ENCODE data around the gene PSMD1.
"Not testable (repeated sequence)": the region's sequence is repeated elsewhere in the genome, so short reads cannot be mapped to it uniquely, and the experiment has no call there.

PSMD1 gene

GRCh38 chr2:231015926-231016325 lies 40.7 kb upstream of the PSMD1 start:
- peaks cover 0 to 4% of the 10 kb centered on the region in 2 donors for H3K27me3 ChIP-seq (ENCODE audit: control insufficient read depth in 1 of 2, insufficient read depth in 2 of 2, low read length in 2 of 2)
- no peak overlapping the region for H3K9ac ChIP-seq (ENCODE audit: low read depth in 1 of 2, low read length in 2 of 2)
- no peak overlapping the region for H3K4me3 ChIP-seq (ENCODE audit: low read depth in 1 of 2, low read length in 2 of 2)
- no peak overlapping the region for H3K27ac ChIP-seq (ENCODE audit: low read depth, low read length)
- H3K4me1 ChIP-seq (ENCODE audit: control insufficient read depth in 1 of 2, insufficient read depth in 2 of 2, low read length in 2 of 2), result no peaks in the 10 kb centered on the region
- H3K36me3 ChIP-seq (ENCODE audit: control insufficient read depth in 1 of 2, insufficient read depth in 2 of 2, low read length in 2 of 2), result no peaks in the 10 kb centered on the region
- no peaks in the 10 kb centered on the region for H3K9me3 ChIP-seq (ENCODE audit: control insufficient read depth in 1 of 2, low read length in 2 of 2)

- Histone ChIP-seq H3K36me3 (ENCODE audit: control insufficient read depth in 1 of 2, insufficient read depth in 2 of 2, low read length in 2 of 2) (no peaks in the 10 kb centered on the region), H3K4me1 (ENCODE audit: control insufficient read depth in 1 of 2, insufficient read depth in 2 of 2, low read length in 2 of 2) (no peaks in the 10 kb centered on the region), H3K4me3 (ENCODE audit: low read depth in 1 of 2, low read length in 2 of 2) (no peak overlapping the region), H3K27me3 (ENCODE audit: control insufficient read depth in 1 of 2, insufficient read depth in 2 of 2, low read length in 2 of 2) (peaks cover 0 to 3% of the 10 kb centered on the region in 2 donors), H3K9ac (ENCODE audit: low read depth in 1 of 2, low read length in 2 of 2) (no peak overlapping the region), H3K9me3 (ENCODE audit: control insufficient read depth in 1 of 2, low read length in 2 of 2) (no peaks in the 10 kb centered on the region), H3K27ac (ENCODE audit: low read depth, low read length) (no peak overlapping the region)
Measured at GRCh38 chr2:231016566-231017230, 40.0 kb upstream of the PSMD1 start.

GRCh38 chr2:231017231-231017598 lies 39.5 kb upstream of the PSMD1 start:
- no peak overlapping the region for H3K27ac ChIP-seq (ENCODE audit: low read depth, low read length)
- no peaks in the 10 kb centered on the region for H3K27me3 ChIP-seq (ENCODE audit: control insufficient read depth in 1 of 2, insufficient read depth in 2 of 2, low read length in 2 of 2)
- no peaks in the 10 kb centered on the region for H3K4me1 ChIP-seq (ENCODE audit: control insufficient read depth in 1 of 2, insufficient read depth in 2 of 2, low read length in 2 of 2)
- no peaks in the 10 kb centered on the region for H3K36me3 ChIP-seq (ENCODE audit: control insufficient read depth in 1 of 2, insufficient read depth in 2 of 2, low read length in 2 of 2)
- no peaks in the 10 kb centered on the region for H3K9me3 ChIP-seq (ENCODE audit: control insufficient read depth in 1 of 2, low read length in 2 of 2)
- no peak overlapping the region for H3K9ac ChIP-seq (ENCODE audit: low read depth in 1 of 2, low read length in 2 of 2)
- H3K4me3 ChIP-seq (ENCODE audit: low read depth in 1 of 2, low read length in 2 of 2), result no peak overlapping the region

- H3K27me3 ChIP-seq (ENCODE audit: control insufficient read depth in 1 of 2, insufficient read depth in 2 of 2, low read length in 2 of 2), result no peaks in the 10 kb centered on the region
- no peaks in the 10 kb centered on the region for H3K9me3 ChIP-seq (ENCODE audit: control insufficient read depth in 1 of 2, low read length in 2 of 2)
- H3K9ac ChIP-seq (ENCODE audit: low read depth in 1 of 2, low read length in 2 of 2), result no peak overlapping the region
- H3K27ac ChIP-seq (ENCODE audit: low read depth, low read length), result no peak overlapping the region
- no peak overlapping the region for H3K4me3 ChIP-seq (ENCODE audit: low read depth in 1 of 2, low read length in 2 of 2)
- H3K4me1 ChIP-seq (ENCODE audit: control insufficient read depth in 1 of 2, insufficient read depth in 2 of 2, low read length in 2 of 2), result no peaks in the 10 kb centered on the region
- no peaks in the 10 kb centered on the region for H3K36me3 ChIP-seq (ENCODE audit: control insufficient read depth in 1 of 2, insufficient read depth in 2 of 2, low read length in 2 of 2)
Measured at GRCh38 chr2:231018184-231018583, 38.5 kb upstream of the PSMD1 start.

- not testable (repeated sequence) for H3K36me3 ChIP-seq (ENCODE audit: control insufficient read depth in 1 of 2, insufficient read depth in 2 of 2, low read length in 2 of 2); H3K27me3 ChIP-seq (ENCODE audit: control insufficient read depth in 1 of 2, insufficient read depth in 2 of 2, low read length in 2 of 2); H3K4me1 ChIP-seq (ENCODE audit: control insufficient read depth in 1 of 2, insufficient read depth in 2 of 2, low read length in 2 of 2); H3K9ac ChIP-seq (ENCODE audit: low read depth in 1 of 2, low read length in 2 of 2); H3K27ac ChIP-seq (ENCODE audit: low read depth, low read length); H3K9me3 ChIP-seq (ENCODE audit: control insufficient read depth in 1 of 2, low read length in 2 of 2); H3K4me3 ChIP-seq (ENCODE audit: low read depth in 1 of 2, low read length in 2 of 2)
Measured at GRCh38 chr2:231025059-231025458, 31.6 kb upstream of the PSMD1 start.

GRCh38 chr2:231028889-231029288 lies 27.8 kb upstream of the PSMD1 start:
- Histone ChIP-seq H3K27ac (ENCODE audit: low read depth, low read length) (no peak overlapping the region), H3K36me3 (ENCODE audit: control insufficient read depth in 1 of 2, insufficient read depth in 2 of 2, low read length in 2 of 2) (no peaks in the 10 kb centered on the region), H3K4me3 (ENCODE audit: low read depth in 1 of 2, low read length in 2 of 2) (no peak overlapping the region), H3K9ac (ENCODE audit: low read depth in 1 of 2, low read length in 2 of 2) (no peak overlapping the region), H3K4me1 (ENCODE audit: control insufficient read depth in 1 of 2, insufficient read depth in 2 of 2, low read length in 2 of 2) (peaks cover 12 to 13% of the 10 kb centered on the region in 2 donors), H3K9me3 (ENCODE audit: control insufficient read depth in 1 of 2, low read length in 2 of 2) (no peaks in the 10 kb centered on the region), H3K27me3 (ENCODE audit: control insufficient read depth in 1 of 2, insufficient read depth in 2 of 2, low read length in 2 of 2) (no peaks in the 10 kb centered on the region)

- Histone ChIP-seq H3K27ac (ENCODE audit: low read depth, low read length) (no peak overlapping the region), H3K4me1 (ENCODE audit: control insufficient read depth in 1 of 2, insufficient read depth in 2 of 2, low read length in 2 of 2) (peaks cover 17 to 19% of the 10 kb centered on the region in 2 donors), H3K9me3 (ENCODE audit: control insufficient read depth in 1 of 2, low read length in 2 of 2) (no peaks in the 10 kb centered on the region), H3K4me3 (ENCODE audit: low read depth in 1 of 2, low read length in 2 of 2) (no peak overlapping the region), H3K9ac (ENCODE audit: low read depth in 1 of 2, low read length in 2 of 2) (no peak overlapping the region), H3K27me3 (ENCODE audit: control insufficient read depth in 1 of 2, insufficient read depth in 2 of 2, low read length in 2 of 2) (no peaks in the 10 kb centered on the region), H3K36me3 (ENCODE audit: control insufficient read depth in 1 of 2, insufficient read depth in 2 of 2, low read length in 2 of 2) (no peaks in the 10 kb centered on the region)
Measured at GRCh38 chr2:231029563-231029962, 27.1 kb upstream of the PSMD1 start.

- peaks cover 22 to 23% of the 10 kb centered on the region in 2 donors for H3K4me1 ChIP-seq (ENCODE audit: control insufficient read depth in 1 of 2, insufficient read depth in 2 of 2, low read length in 2 of 2)
- H3K27me3 ChIP-seq (ENCODE audit: control insufficient read depth in 1 of 2, insufficient read depth in 2 of 2, low read length in 2 of 2), result no peaks in the 10 kb centered on the region
- H3K27ac ChIP-seq (ENCODE audit: low read depth, low read length), result no peak overlapping the region
- no peak overlapping the region for H3K9ac ChIP-seq (ENCODE audit: low read depth in 1 of 2, low read length in 2 of 2)
- H3K9me3 ChIP-seq (ENCODE audit: control insufficient read depth in 1 of 2, low read length in 2 of 2), result no peaks in the 10 kb centered on the region
- no peak overlapping the region for H3K4me3 ChIP-seq (ENCODE audit: low read depth in 1 of 2, low read length in 2 of 2)
- no peaks in the 10 kb centered on the region for H3K36me3 ChIP-seq (ENCODE audit: control insufficient read depth in 1 of 2, insufficient read depth in 2 of 2, low read length in 2 of 2)
Measured at GRCh38 chr2:231030725-231031124, 25.9 kb upstream of the PSMD1 start.

GRCh38 chr2:231032575-231033140 lies 24.0 kb upstream of the PSMD1 start:
- Histone ChIP-seq H3K9me3 (ENCODE audit: control insufficient read depth in 1 of 2, low read length in 2 of 2) (no peaks in the 10 kb centered on the region), H3K4me3 (ENCODE audit: low read depth in 1 of 2, low read length in 2 of 2) (no peak overlapping the region), H3K4me1 (ENCODE audit: control insufficient read depth in 1 of 2, insufficient read depth in 2 of 2, low read length in 2 of 2) (peaks cover 22 to 23% of the 10 kb centered on the region in 2 donors), H3K27me3 (ENCODE audit: control insufficient read depth in 1 of 2, insufficient read depth in 2 of 2, low read length in 2 of 2) (peaks cover 6 to 9% of the 10 kb centered on the region in 2 donors), H3K36me3 (ENCODE audit: control insufficient read depth in 1 of 2, insufficient read depth in 2 of 2, low read length in 2 of 2) (no peaks in the 10 kb centered on the region), H3K27ac (ENCODE audit: low read depth, low read length) (no peak overlapping the region), H3K9ac (ENCODE audit: low read depth in 1 of 2, low read length in 2 of 2) (no peak overlapping the region)

GRCh38 chr2:231033147-231034132 lies 23.2 kb upstream of the PSMD1 start:
- peaks cover 6 to 9% of the 10 kb centered on the region in 2 donors for H3K27me3 ChIP-seq (ENCODE audit: control insufficient read depth in 1 of 2, insufficient read depth in 2 of 2, low read length in 2 of 2)
- H3K4me3 ChIP-seq (ENCODE audit: low read depth in 1 of 2, low read length in 2 of 2), result no peak overlapping the region
- H3K36me3 ChIP-seq (ENCODE audit: control insufficient read depth in 1 of 2, insufficient read depth in 2 of 2, low read length in 2 of 2), result no peaks in the 10 kb centered on the region
- H3K9me3 ChIP-seq (ENCODE audit: control insufficient read depth in 1 of 2, low read length in 2 of 2), result no peaks in the 10 kb centered on the region
- no peak overlapping the region for H3K27ac ChIP-seq (ENCODE audit: low read depth, low read length)
- no peak overlapping the region for H3K9ac ChIP-seq (ENCODE audit: low read depth in 1 of 2, low read length in 2 of 2)
- peaks cover 22 to 23% of the 10 kb centered on the region in 2 donors for H3K4me1 ChIP-seq (ENCODE audit: control insufficient read depth in 1 of 2, insufficient read depth in 2 of 2, low read length in 2 of 2)
